ENCODE results near the gene RNF41.

- TF ChIP-seq CTCF (IDR thresholded peaks at IDR 0.05) (no peak), TEAD4 (IDR thresholded peaks at IDR 0.05; ENCODE audit: borderline replicate concordance, insufficient read depth) (no peak)
Observed at GRCh38 chr12:56190695-56191155, 31.0 kb downstream of the RNF41 start.
